Activated CD8-positive, alpha-beta memory T cell treated with anti-CD3 and anti-CD28 coated beads, Interleukin-2, amount 50 U/mL, for 48 hours (primary cell): Measurements from ENCODE around the gene NCS1.
A peak's percentile ranks its signal among the peaks of the same experiment; 100 is the strongest.

ENCODE experiments used
- DNase-seq: peaks from one replicate; pipeline ENCODE4 v3.0.0-alpha.2; 2020

The NCS1 gene

DNA sequence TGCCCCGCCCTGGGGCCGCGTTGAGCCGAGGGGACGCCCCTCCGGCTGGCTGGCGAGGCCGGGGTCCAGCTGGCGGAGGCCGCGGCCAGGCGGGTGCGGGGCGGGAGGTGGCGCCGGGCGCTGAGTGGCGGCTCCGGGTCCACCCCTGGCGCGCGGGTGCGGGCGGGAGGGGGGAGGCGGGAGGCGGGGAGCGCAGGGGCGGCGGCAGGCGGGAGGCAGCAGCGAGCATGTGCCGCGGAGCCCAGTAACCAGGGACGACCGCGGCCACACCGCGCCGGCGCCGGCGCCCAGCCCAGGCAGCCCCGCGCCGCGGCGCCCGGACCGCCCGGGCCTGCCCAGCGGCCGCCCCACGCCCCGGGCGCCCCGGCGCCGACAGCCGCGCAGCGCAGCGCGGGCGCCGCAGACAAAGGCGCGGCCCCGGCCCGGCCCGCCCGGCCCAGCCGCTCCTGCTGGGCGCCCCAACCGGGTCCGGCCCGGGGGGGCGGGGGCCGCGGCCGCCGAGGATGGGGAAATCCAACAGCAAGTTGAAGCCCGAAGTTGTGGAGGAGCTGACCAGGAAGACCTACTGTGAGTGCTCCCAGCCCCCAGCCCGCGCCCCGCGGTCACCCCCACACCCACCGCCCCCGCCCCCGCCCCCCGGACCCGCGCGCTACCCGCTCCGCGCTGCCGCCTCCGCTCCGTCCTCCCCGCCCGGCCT, at the start of gene NCS1:
TSS of gene NCS1 (plus strand) at position 244 of the 697 bp plus-strand sequence. CDS start at position 504, 260 bp downstream.
- DNase-seq = peak; percentile 76

DNA sequence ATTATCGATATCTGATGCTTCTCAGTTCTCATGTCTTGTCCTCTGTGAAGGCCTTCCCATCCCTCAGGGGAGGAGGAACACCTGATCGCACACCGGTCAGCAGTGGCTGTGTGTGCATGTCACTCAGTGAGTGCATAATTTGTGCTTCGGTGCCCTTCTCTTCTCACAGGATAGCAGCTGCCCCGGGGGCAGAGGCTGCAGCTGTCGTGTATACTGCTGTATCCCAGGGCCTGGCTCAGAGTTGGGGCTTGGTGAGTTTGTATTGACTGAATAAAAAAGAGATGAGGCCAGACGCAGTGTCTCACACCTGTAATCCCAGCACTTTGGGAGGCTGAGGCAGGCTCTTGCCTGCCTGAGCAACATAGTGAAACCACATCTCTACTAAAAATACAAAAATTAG, 49.7 kb upstream of the NCS1 start:
- no peak for DNase-seq

DNA sequence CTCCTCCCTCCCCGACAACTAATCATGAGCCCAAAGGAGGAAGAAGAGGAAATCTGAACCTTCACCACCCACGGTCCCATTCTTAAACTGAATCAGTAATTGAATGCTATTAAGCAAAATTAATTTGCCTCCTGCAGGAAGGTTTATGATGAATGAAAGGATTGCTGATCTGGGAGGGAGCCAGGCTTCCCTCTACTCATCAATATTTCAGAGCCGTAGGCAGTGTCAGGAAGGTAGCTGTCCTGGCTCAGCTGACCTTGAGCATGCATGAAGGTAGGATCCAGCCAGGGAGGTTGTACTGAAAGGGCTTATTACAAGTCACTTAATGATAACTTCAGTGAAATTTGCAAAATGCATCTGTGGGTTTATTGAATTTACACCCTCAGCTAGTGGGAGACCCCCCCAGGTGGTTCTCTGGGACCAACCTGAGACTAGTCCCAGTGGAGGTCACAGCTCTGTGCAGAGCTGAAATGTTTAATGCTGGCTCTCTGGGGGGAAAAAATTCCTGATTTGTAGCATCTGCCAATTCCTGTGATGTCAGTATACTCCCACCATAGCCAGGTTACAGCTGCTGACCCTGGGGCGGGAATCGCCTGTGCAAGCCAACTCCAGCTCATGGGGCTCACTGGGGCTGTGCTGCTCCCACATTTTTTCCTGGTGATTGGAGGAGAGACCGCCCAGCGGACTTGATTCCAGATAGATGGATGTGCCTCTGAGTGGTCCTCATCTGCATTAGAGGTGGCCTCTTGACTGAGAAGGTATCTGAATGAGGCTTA, 47.9 kb upstream of the NCS1 start:
- DNase-seq = no peak

DNA sequence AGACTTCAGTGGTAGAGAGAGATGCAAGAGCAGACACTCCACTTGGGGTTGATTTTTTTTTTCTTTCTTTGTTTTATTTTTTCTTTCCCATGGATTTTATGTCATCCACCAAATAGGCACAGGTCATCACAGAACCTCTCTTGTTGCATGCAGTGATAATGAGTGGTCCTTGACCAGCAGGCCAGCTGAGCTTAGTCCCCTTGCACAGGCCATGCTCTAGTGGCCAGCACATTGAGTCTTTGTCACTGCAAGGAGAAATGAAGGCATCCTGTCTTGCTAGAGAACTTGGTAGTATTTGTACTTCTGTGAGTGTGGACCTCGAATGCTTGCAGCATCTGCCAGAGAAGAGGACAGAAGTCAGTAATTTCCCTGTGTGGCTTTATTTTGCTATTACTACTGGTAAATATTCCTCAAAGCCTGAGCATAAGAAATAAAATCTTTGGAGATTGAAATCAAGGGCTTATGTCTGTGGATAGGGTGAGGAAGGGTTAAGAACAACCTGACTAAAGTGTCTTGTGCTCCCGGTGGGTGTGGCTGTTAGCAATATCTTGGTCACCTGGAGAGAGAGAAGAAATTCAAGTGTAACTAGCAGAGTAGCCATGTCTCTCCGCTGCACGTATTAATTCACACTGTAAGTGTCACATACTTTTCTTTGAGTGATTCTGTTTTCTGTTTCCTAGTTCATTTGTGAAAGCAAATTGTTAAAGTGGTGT, 45.3 kb upstream of the NCS1 start:
- DNase-seq = no peak

DNA sequence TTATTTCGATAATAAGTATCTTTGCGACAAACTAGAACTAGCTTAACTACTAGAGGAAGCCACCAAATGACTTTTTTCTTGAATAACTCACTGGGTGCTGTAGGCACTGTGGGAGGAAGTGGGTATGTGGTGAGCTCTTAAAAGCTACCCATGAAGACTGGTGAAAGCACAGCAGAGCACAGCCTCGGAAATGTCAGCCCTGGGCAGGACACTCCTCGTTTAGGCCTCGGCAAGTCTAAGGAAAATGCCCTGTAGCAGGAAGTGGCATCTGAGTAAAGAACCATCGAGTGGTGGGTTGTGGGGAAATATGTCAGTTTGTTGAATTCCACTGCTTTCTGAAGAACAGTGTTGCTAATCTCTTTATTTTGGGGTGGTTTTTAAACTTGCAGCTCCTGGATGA, 44.0 kb upstream of the NCS1 start:
- peak; percentile 81 for DNase-seq

DNA sequence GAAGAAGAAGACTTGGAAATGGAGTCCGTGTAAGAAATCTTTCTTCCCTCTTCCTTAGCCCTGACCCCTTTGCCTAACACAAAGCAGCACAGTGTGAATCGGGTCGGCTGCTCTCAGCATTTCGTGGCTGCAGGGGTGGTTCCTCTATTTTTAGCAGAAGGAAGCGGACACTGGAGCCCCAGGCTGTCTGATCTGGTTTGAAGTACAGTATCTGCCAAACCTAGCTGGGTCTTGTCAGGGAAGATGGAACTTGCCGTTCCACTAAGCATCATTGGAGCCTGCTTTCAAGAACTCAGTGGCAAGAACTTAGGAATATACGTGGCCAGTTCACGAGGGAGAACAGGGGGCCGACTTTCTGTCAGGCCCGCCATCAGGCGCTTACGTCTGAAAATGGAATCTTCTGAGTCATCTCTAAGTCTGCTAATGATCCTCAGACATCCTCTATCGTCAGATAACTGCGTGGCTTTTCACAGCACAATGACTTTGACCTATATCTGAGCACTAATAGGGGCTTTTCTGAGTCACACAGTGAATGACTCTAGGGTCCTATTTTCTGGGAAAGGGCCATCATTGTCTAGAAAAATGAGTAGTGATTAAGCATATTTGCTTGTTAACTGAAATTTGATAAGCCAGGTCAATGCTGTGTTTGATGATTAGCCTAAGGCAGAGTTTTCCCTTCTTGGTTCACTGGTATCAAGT, 43.3 kb upstream of the NCS1 start:
- DNase-seq = peak; percentile 76

DNA sequence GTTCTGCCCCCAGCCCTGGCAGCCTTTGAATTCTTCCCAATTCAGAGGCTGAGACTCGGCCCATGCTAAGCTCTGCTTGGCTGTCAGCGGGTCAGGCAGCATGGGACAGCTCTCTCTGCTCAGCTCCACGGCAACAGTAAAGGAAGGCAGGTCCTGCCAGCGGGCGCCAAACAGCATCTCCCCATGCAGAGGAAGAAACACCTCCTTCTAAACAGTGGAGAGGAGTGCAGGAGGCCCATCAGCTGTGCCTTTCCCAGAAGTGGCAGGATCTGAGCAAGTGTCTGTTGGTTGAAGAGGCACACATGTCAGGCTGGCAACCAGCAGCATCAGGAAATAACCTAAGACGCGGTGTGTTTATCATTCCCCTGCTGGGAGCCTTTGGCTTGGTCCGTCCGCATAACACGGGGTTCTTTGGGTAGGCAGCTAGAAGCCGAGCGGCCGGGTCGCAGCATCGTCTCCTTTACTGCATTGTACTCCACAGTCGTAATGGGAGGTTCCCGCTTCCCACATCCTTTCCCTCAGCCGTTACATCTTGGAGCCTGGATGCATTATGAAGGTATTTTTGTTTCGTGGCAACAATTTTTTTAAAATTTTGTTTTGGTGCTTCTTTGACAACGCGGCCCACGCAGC, 42.7 kb upstream of the NCS1 start:
- no peak for DNase-seq

DNA sequence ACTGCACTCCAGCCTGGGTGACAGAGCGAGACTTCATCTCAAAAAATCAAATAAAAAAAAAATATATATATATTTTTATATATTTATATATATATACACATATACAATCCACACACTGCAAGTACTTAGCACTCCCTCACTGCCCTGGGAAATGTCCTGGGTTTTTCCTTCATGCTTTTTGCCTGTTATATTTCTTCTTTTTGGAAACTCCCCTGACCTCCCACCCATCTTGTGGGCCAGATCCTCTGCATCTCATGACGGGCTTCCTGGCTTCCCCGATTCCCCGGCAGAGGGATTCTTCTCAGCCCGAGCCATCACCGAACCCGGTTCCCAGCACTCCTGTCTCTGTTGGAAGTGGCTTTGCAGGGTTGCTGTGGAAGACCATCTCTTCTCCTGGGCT, 39.5 kb upstream of the NCS1 start:
- no peak for DNase-seq

DNA sequence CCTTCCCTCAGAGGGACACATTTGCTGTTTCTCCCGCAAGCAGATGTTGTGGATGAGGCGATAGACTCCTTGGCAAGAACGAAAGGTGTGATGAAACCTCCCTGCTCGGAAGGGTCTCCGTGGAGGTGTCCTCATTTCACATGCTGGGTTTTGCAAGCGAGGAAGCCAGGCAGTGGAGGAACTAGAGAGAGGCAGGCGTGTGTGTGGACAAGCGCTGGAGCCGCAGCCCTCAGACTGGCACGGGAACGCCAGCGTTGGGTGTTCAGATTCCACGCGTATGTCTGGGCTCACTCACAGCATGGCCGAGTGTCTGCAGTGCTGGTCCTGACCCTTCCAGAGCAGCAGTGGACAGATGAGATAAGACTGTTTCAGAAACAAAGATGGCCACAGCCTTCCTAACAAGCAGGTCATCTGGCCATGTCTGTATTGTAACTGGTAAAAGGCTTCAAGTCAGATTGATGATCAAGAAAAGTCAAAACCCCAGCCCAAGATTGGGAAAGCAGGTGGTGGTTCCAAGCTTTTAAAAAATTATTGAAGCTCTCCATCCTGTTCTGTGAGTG, 35.0 kb upstream of the NCS1 start:
- no peak for DNase-seq

DNA sequence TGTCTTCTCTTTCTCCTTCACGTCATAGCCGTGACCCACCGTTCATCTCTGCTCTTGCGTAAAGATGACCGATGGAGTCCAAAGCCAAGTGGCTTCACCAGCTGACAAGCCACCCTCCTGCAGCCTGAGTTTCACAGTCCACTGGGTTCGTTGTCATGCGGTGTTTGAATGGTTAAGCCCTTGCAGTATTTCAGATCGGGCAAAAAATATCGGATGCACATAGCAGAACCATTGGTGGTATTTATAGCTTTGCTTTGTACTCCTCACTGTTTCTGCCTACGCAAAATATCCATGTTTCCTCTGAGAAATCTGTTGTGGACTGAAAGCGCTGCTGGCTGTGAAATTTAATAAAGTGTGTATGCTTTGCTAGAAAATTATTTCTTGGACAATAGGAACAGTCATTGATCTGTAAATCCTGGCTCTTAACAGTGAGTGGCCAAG, 34.5 kb upstream of the NCS1 start:
- no peak for DNase-seq

DNA sequence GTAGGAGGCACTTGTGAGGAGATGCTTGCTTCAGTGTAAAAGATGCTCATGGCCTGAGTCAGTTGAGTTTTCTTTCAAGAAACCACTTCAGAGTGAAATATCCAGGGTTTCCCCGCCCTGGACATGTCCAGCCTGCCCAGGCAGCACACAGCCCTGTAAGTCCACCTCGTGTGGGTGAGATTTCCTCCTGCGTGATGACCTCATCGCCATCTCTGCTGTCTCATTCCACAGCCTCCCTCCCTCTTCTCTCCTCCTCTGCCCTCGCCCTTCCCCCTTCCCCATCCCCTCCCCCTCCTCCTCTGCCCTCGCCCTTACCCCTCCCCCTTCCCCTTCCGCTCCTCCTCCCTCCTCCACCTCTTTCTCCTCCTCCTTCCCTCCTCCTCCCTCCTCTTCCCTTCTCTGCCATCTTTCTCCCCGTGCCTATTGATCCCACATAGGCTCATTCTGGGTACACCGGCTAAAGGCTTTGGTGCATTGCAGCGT, 34.0 kb upstream of the NCS1 start:
- no peak for DNase-seq

DNA sequence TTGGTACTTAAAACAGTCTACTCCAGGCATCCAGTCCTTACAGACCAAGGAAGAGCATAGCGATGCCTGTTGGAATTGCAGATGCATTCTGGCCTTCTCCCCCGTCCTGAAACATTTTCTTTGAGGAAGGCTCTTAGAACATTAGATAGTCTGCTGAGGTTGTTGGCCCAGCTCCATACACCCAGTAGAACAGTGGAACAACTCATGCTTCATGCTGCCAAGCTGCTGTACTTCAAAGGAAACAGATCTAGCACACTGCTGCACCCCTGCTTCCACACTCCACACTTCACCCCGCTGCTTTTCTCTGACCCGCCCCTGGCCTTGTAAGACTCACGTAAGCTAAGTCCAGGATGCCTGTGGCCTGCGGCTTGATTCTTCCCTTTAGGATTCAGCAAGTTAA, 33.4 kb upstream of the NCS1 start:
- DNase-seq = no peak

DNA sequence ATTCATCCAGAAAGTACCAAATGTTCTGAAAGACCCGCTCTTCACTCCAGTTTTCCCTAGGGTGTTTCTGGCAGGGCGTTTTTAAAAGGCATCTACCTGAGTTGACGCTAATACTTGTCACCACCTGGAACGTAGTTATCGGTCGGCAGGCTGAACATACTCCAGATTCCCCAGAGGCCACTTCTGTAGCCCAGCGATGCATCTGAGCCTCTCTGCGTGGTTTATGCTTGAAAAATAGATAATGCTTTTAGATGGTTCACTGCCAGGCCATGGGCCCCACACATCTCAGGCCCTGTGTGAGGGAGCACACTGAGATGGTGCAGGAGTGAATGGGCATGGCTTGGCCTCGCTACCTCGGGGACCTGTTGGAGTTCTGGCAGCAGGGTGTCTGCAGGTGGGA, 33.0 kb upstream of the NCS1 start:
- DNase-seq = no peak

DNA sequence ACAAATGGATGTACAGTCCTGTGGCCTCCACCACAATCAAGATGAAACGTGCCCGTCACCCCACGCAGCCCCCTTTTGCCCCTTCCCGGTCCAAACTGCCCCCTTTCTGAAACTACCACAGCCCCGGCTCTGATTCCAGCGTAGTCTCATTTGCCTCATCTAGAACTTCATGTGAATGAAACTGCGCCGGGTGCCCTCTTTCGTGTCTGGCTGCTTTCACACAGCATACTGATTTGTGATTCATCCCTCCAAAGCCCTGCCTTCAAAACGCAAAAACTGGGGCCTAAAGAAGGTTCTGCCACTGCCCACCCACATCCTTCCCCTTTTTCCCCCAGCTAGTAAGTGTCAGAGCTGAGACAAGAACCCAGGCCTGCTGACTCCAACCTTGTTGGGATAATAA, 31.5 kb upstream of the NCS1 start:
- DNase-seq = peak; percentile 83

DNA sequence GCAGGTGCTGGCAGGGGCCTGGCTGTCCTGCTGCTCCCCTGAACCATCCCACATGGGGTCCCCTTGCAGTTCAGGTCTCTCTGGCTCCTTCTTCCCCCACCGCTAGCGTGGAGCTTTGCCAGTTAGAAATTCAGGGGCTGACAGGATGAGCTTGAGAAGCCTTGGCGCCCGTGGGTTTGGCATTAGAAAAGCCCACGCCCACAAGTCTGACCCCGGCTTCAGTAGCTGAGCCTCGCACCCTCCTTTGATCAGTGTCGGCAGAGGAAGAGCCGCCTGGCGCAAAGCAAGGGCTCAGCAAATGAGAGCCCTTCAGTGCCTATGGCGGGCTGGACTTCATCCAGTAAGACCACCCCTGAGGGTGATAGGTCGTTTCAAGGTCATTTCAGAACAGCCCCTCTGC, 30.1 kb upstream of the NCS1 start:
- no peak for DNase-seq

DNA sequence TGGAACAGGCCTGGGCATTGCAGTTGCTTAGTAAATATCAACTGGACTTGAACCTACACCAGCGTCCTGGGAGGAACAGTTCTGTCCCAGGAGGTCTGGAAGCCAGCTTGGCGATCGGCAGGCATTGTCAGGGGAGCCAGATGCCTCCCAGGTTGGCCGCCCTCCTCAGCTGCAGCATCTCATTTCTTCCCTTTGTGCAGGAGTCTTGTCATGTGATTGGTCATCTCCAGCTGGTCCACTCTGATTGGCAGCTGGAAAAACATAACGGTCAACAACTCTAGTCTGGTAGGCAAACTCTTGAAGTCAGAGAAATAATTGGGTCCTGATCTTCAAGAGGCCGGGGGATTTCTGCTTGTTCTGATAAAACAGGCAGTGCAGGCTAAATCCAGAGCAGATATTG, 29.6 kb upstream of the NCS1 start:
- no peak for DNase-seq

DNA sequence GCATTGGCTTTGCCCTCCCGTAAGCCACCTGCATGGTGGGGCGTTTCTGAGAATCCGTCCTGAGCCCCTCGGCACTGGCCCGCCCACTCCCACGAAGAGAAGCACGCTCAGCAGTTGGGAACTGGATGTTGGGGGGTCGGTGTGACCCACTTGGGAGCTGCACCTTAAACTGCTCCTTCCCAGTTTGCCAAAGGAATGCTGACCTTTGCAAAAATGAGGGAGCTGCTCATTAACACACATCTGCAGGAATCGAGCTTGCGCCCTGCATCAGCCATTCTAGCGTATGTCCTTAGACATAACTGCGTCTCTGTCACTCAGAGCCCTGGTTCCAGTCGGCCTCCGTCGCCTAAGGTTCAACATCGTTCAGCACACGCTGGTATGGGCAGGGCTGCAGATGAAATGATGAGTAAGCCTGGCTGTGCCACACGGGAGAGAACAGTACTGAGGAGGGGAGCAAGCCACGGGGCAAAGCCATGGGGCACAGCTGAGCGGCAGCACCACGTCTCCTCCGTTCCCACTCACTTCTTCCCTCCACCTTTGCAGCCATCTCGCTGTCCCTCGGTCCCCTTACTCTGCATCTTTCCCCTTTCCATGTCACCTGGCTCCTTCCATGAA, 28.8 kb upstream of the NCS1 start:
- no peak for DNase-seq

DNA sequence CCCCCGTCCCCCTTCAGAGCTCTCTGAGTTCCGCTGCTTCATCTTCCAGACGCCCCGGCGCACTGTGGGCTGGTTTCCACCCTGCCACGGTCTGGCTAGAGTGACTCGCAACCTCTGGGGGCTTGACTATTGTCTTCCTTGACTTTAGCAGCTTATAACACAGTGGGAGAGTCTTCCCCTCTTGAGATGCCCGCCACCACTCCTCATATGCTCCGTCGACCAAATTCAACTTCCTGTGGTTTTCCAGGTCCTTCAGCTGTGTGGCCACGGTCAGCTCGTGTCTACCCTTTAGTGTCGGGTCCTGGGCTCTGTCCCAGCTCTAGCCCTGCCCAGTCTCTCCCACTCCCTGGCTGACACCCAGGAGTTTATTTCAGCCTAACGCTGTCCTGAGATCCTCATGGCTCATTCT, 28.2 kb upstream of the NCS1 start:
- no peak for DNase-seq

DNA sequence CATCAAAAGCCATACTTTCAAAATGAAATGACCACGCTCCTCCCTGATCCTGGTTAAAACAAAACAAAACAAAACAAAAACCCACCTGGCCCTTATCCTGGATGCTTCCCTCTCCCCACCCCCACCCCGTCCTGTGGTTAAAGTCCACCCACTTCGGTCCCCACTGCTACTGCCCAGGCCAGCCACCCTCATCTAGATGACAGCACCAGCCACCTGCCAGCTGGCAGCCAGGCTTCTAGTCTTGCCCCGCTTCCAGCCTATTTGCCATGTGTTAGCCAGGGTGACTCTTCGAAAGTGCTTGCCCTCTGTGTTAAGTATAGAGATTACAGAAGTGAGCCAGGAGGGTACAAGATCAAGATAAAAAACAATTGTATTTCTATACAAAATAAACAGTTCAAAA, 27.5 kb upstream of the NCS1 start:
- DNase-seq = no peak

DNA sequence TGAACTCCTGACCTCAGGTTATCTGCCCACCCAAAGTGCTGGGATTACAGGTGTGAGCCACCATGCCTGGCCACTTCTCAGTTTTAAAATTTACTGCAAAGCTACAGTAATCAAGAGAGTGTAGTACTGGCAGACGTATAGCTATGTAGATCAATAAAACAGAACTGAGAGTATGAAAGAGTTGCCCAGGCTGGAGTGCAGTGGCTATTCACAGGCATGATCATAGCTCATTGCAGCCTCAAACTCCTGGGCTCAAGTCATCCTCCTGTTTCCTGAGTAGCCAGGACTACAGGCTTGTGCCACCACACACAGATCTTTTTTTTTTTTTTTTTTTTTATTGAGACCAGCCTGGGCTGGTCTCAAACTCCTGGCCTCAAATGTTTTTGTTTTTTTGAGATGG, 26.5 kb upstream of the NCS1 start:
- no peak for DNase-seq

DNA sequence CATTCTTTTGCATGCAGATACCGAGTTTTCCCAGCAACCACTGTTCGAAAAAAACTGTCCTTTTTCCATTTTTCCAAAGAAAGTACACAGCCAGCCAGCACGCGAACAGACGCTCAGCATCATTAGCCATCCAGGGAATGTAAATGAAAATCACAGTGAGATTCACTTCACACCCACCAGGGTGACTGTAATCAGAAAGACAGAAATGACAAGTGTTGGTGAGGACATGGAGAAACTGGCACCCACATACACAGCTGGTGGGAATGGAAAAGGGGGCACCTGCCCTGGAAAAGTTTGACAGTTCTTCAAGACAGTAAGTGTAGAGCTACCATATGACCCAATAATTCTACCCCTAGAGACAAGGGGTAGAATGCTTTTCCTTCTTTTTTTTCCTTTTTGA, 25.0 kb upstream of the NCS1 start:
- no peak for DNase-seq

DNA sequence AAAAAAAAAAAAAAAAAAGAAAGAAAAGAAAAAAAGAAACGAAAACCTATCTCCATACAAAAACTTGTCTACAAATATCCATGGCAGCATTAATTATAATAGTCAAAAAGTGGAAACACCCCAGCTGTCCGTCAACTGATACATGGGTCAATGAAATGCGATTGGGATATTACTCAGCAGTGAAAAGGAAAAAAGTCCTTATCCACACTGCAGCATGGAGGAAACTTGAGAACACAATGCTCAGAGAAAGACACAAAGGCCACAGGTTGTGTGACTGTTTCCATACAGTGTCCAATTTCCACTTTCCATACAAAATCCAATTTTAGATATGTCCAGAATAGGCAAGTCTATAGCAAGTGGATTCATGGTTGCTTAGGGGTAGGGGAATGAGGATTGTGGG, 24.3 kb upstream of the NCS1 start:
- DNase-seq = no peak
